H1 (cell line): ENCODE data around the gene ZNF488. TPM values are rescaled to one million over a fixed set of nuclear protein-coding genes. Genes with fewer than 3 reads are reported as not detected.

ENCODE experiments used
- MAFK ChIP-seq: IDR thresholded peaks from 2 replicates; pipeline ENCODE4 v1.6.1; 2012; ENCODE audit warnings: low read depth, mild to moderate bottlenecking, improper control_type of control experiment, low read length
- MAX ChIP-seq: IDR thresholded peaks from 2 replicates; pipeline ENCODE4 v1.6.1; 2012; ENCODE audit warnings: inconsistent platforms
- RBBP5 ChIP-seq: IDR thresholded peaks from 2 replicates; pipeline ENCODE4 v1.7.1; 2012; ENCODE audit warnings: low read depth, mild to moderate bottlenecking, inconsistent platforms, low read length, moderate library complexity, borderline replicate concordance
- polyA plus RNA-seq, 7 experiments: library from polyadenylated mRNA; depleted of rRNA in 3 of 7; stranded (reverse) in 5 of 7; unstranded in 2 of 7; fragments of >200 nt in 5 of 7; fragments of 200-250 nt in 2 of 7; gene quantifications; 1 replicate in 5 of 7; 2 replicates in 1 of 7; 4 replicates in 1 of 7; pipeline versions ENCODE4 v1.2.1 to v1.2.3, GENCODE V29; 2011 to 2013; ENCODE audit warnings: missing spikeins in 2 of 7, mixed read lengths in 2 of 7
- total RNA-seq: library from RNA; stranded (reverse); fragmentation: NEBNext Ultra II Directional; extraction: Animal tissue kit (Norgen Biotek cat#: 25700); gene quantifications from 2 replicates; pipeline ENCODE4 v1.2.1, GENCODE V29; 2021

Gene ZNF488
- total and polyA plus RNA-seq, 2 of the 8 experiments (the other 6 are each of a cell fraction or from before 2014, with no cell fraction given), result 7.9 to 11.4 TPM

DNA sequence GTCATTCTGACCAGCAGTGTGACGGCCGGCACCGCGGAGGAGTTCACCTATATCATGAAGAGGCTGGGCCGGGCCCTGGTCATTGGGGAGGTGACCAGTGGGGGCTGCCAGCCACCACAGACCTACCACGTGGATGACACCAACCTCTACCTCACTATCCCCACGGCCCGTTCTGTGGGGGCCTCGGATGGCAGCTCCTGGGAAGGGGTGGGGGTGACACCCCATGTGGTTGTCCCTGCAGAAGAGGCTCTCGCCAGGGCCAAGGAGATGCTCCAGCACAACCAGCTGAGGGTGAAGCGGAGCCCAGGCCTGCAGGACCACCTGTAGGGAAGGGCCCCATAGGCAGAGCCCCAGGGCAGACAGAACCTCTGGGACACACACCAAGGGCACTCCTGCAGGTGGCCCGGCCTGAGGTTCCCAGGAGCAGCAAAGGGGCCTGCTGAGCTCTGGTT, 26.9 kb downstream of the ZNF488 start (continued):
- TF ChIP-seq RBBP5, result no peak
- TF ChIP-seq MAX, result no peak
- TF ChIP-seq MAFK, result no peak
